Peyer's patch (tissue), 4 donors: ENCODE measurements around the gene CPD.

Source experiments
- POLR2A ChIP-seq, 2 donors: fragments of 450-650 bp; IDR thresholded peaks; one replicate each; pipeline ENCODE4 v1.5.1; 2017; ENCODE audit warnings: antibody characterized with exemption in 2 of 2, mild to moderate bottlenecking in 2 of 2, moderate library complexity in 2 of 2
- TF ChIP-seq, protein P1 (sequence below), 6 experiments: fragments of 450-650 bp in 4 of 6; fragments of 200-600 bp in 2 of 6; sonication (generic) in 1 of 6; IDR thresholded peaks; one replicate each; pipeline ENCODE4 v1.5.1; 2017 to 2019; ENCODE audit warnings: antibody characterized with exemption in 6 of 6, mild to moderate bottlenecking in 3 of 6, moderate library complexity in 1 of 6

DNA sequence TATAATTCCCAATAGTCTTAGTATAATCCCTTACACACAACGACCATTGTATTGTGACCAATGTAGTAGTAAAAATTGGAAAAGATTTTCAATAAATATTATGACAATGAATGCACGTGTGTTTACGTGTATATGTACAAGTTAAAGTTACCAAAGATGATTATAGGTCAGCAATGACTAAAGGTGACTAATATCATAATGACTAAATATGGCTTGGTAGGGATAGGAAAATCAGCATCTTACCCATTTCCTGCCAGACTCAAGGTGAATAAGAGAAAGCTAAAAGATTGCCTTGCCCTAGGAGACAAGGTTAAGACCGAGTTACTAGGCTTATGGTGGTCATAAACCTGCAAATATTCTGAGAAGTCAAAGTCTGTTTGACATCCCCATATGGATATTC lies 34.4 kb downstream of the CPD start:
- TF ChIP-seq, protein P1, sequence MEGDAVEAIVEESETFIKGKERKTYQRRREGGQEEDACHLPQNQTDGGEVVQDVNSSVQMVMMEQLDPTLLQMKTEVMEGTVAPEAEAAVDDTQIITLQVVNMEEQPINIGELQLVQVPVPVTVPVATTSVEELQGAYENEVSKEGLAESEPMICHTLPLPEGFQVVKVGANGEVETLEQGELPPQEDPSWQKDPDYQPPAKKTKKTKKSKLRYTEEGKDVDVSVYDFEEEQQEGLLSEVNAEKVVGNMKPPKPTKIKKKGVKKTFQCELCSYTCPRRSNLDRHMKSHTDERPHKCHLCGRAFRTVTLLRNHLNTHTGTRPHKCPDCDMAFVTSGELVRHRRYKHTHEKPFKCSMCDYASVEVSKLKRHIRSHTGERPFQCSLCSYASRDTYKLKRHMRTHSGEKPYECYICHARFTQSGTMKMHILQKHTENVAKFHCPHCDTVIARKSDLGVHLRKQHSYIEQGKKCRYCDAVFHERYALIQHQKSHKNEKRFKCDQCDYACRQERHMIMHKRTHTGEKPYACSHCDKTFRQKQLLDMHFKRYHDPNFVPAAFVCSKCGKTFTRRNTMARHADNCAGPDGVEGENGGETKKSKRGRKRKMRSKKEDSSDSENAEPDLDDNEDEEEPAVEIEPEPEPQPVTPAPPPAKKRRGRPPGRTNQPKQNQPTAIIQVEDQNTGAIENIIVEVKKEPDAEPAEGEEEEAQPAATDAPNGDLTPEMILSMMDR (IDR thresholded peaks at IDR 0.05) = no peak
- no peak for TF ChIP-seq POLR2A (IDR thresholded peaks at IDR 0.05)
